ENCODE measurements around the gene RSPRY1.
"Not testable (repeated sequence)": the region's sequence is repeated elsewhere in the genome, so short reads cannot be mapped to it uniquely, and the experiment has no call there.

Gene RSPRY1

DNA sequence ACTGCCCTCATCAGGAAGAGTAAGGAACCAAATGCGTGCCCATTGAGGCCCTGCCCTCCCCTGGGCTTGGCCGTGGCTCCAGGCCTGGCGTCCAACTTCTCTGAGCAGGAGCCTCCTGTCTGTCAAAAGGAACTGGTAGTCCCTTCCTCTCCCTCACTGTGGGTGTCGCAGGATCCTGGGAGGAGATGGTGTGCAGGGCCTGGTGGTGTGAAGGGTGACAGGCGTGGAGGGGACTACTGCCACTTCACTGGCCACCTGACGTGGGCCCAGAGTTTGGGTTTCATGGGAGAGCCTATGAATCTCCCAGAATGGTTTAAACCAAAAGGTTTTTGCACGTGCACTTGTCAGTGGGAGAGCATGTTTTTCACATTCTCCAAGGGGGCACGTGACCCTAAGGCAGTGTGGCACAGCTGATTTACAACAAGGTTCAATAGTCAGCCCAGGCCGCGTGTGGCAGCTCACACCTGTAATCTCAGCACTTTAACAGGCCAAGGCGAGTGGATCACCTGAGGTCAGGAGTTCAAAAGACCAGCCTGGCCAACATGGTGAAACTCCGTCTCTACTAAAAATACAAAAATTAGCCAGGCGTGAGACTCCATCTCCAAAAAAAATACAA, 71.4 kb downstream of the RSPRY1 start:
- DNase-seq, result no peak

DNA sequence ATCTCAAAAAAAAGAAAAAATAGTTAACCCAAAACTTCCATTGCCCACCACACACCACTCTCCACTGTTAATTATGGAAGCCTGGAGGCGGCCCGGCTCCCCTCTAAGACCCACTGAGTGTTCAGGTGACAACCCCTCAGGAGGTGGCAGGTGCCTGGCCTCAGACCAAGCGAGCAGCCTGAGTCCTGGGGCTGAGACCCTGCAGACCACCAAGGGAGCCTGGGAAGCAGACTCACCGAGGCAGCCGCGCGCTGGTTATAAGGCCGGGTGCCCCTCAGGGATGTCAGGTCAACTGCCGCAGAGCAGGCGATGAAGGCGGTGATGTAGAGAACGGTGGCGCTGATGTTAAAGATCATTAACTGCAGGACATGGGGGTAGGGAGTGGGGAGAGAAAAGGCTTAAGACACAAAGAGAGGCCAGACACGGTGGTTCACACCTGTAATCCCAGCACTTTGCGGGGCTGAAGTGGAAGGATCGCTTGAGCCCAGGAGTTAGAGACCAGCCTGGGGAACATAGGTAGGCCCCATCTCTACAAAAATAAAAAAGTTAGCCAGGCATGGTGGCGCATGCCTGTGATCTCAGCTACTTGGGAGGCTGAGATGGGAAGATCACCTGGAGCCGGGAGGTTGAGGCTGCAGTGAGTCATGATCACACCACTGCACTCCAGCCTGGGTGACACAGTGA, 72.2 kb downstream of the RSPRY1 start:
- no peak for DNase-seq

DNA sequence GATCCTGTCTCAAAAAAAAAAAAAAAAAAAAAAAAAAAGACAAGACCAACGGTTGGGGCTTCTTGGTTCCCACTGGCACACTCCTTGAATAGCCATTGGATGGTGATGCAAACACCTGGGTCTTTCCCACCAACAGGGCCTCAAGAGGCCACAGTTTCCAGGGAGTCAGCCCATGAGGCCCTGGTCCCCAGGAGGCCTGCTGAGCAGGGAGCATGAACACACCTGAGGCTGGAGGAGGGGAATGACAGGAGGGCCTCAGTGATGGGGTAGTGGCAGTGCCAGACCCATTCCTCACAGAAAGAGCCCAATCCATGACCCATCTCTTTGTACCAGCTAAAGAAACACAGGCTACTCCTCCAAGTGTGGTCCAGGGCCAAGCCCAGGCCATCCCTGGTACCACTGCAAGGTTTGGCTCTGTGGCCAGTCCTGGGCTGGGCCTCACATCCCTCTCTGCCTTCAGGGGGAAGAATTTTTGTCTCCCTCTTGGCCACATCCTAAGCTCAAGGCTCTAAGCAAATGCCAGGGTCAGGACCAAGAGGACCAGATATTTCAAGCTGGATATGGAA, 72.9 kb downstream of the RSPRY1 start:
- no peak for DNase-seq

DNA sequence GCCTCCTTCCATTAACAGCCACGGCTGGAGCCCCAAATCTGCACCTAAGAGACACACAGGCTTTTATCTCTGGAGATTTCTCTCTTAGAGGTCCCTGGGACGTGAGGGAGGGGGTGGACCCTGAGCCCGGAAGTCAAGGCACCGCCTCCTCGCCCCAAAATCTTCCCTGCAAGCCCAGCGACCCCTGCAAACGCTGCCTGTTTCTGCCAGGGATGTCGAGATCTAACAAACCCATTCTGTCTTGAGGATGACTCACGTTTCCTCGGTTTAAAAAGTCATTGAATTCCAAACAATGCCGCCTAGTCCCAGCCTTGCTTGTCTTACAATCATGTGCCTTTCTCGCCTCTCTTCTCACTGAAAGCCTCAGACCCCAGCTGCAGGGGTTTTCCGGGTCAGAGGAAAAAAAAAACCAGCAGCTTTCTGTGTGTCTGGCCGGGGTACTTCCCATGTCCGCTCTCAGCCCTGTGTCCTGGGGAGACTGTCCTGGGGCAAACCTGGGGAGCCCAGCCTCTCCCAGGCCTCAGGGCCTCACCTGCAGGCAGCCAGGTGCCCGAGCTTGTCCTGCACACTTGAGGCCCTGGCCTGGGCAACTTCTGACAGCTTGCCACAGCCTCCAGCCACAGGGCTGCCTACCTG, 74.3 kb downstream of the RSPRY1 start:
- DNase-seq, result no peak

DNA sequence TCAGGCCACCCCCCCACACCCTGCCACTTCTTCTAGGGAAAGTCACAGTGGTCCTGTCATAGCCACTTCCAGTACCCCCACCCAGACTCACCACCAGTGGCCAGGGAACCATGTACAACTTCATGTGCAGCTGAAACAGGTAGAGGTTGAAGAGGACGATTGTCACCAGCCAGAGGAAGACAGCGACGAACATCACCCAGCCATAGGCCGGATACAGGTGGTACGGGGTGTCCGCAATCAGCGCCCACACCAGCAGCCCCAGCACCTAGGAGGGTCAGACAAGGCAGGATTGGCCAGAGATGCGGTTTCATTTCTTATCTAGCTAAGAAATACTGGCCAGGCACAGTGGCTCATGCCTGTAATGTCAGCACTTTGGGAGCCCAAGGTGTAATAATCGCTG, 75.7 kb downstream of the RSPRY1 start:
- no peak for DNase-seq

DNA sequence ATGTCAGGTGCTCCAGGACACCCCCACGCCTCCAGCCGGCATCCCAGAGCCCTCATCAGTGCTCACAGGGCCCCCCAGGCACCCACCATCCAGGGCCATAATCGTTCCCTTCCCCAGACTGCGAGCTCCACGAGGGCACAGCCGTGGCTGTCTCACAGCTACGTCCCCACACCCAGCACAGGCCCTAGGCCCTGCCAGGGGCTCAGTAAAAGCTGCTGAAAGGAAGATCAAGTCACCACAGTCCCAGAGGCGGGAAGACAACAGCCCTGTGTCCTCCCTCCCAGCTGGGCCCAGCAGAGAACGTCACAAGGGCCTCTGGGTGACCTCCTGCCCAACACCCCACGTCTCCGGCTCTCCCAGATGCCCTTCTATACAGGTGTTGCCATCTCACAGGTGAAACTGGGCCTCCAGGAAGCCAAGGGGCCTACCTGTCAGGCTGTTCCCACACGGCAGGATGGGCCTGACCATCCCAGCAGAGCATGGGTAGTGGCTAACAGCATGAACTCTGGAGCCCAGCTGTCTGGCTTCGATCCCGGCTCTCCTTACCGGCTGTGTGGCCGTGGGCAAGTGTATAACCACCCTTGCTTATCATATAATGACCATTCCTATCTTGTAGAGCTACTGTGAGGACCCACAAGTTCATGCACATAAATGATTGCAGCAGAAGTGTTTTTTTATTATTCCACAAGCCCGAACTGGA, 76.9 kb downstream of the RSPRY1 start:
- no peak for DNase-seq

DNA sequence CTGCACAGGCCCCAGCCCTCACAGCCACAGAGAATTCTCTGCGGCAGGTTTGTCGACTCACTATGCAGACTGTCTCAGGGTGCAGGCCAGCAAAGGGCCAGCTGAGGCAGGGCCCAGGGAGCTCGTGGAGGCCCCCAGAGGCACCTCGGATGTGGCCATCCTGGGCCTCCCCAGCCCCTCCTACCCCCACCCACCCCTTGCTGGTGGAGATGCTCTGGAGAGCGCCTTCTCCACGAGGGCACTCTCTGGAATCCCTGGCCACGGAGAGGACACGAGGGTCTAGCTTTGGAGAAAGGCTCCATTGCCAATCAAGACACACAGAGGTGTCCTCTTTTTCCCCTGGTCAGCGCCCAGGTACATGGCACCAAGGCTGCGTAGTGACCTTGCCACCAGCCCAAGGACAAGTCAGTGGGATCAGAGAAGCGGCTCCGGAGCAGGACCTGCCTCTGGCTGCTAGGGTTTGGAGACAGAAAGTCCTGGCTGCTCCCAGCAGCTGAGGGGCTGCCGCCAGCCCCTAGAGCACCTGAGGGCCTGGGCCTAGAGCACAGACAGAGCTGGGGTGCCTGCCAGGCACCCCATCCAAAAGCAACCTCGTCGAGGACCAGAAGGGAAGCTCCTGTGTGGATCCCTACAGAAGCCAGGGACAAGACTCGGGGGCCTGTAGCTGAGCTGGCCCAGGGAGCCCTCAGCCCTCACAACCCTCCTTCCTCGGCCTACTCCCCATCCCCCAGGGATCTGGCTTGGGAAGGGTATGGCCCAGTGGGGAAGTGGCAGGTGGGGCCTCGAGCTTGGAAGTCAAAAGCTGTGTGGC, 77.6 kb downstream of the RSPRY1 start:
- no peak for DNase-seq

DNA sequence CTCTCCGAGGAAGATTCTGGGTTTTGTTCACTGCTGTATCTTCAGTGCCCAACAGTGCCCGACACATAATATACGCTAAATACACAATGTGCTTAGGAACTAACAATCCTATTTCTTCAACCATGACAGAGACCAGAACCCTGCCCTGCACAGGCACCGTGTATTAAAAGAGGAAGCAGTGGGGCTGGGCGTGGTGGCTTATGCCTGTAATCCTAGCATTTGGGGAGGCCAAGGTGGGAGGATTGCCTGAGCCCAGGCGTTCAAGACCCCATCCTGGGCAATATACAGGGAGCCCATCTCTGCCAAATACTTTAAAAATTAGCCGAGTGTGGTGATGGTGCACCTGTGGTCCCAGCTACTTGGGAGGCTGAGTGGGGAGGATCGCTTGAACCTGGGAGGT, 78.3 kb downstream of the RSPRY1 start:
- no peak for DNase-seq

DNA sequence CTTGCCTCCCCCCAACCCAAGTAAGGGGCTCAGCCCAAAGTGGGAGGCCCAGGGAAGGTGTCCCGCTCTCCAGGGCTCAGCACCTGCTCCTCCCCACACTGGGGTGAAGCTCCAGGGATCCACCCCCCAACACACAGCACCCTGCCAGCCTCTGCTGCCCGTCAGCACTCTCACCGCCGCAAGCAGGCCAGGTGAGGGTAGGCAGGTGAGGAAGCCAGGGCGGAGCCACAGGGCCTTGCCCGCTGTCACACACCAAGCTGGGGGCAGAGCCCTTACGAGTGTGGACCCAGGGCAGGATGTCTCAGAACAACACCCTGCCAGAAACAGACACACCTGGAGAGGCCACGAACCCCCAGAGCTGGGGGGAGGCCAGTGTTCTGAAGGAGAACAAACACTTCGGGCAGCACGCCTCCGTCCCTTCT, 78.8 kb downstream of the RSPRY1 start:
- no peak for DNase-seq

DNA sequence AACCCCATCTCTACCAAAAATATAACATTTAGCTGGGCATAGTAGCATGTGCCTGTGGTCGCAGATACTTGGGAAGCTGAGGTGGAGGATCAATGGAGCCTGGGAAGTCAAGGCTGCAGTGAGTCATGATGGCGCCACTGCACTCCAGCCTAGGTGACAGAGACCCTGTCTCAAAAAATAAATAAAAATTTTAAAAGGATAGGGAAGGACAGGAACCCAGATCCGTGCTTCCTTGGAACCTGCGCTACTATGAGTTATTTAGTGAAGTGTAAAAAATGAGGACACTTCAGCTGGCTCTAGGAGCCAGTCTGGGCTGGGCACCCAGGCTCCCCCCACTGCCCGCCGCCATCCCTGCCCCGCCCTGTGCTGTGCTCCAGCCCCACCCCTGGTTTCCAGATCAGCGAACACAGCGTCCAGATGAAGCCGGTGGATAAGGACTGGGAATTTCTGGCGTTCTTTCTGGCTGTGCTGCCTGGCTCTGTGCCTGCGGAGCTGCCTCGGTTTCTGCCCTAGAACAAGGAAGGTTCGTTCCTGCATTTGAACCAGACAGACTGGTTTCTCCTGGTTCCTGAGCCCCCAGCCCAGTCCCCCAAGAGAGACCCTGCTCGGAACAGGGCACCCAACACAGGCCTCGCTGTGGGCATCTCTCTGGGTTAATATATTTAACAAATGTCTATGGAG, 79.9 kb downstream of the RSPRY1 start:
- no peak for DNase-seq

DNA sequence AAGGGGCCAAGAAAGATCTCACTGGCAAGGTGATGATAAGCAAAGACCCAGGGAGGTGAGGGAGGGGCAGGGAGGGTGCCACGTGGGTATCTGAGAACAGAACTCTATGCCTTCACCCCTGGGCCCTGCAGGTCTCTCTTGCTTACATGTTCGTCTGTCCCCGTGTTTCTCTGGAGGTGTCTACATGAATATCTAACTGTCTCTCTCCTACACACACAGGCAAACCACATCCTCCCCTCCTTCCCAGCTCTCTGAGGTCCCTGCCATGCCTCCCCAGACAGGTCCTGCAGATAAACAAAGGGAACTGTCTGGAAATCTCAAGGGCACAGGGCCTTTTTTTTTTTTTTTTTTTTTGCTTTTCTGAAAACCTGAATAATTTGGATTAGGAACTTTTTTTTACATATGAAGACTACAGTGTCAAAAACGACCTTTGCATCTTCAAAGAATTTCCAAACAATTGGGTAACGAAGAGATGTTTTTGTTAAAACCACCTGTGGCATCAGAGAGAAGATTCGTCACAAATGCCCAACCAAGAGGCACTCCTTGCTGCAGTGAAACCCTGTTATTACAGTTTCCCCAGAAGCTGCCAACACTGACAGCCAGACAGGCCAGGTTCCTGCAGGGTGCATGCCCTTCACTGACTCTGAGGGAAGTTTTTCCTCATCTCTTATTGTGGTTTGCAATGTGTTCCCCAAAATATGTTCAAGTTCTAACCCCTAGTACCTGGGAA, 80.6 kb downstream of the RSPRY1 start:
- DNase-seq, result no peak

DNA sequence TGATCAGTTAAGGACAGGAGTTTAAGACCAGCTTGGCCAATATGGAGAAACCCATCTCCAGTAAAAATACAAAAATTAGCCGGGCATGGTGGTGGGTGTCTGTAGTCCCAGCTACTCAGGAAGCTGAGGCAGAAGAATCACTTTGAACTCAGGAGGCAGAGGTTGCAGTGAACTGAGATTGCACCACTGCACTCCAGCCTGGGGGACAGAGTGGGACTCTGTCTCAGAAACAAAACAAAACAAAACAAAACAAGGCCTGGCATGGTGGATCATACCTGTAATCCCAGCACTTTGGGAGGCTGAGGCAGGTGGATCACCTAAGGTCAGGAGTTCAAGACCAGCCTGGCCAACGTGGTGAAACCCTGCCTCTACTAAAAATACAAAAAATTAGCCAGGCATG, 81.2 kb downstream of the RSPRY1 start:
- not testable (repeated sequence) for DNase-seq

DNA sequence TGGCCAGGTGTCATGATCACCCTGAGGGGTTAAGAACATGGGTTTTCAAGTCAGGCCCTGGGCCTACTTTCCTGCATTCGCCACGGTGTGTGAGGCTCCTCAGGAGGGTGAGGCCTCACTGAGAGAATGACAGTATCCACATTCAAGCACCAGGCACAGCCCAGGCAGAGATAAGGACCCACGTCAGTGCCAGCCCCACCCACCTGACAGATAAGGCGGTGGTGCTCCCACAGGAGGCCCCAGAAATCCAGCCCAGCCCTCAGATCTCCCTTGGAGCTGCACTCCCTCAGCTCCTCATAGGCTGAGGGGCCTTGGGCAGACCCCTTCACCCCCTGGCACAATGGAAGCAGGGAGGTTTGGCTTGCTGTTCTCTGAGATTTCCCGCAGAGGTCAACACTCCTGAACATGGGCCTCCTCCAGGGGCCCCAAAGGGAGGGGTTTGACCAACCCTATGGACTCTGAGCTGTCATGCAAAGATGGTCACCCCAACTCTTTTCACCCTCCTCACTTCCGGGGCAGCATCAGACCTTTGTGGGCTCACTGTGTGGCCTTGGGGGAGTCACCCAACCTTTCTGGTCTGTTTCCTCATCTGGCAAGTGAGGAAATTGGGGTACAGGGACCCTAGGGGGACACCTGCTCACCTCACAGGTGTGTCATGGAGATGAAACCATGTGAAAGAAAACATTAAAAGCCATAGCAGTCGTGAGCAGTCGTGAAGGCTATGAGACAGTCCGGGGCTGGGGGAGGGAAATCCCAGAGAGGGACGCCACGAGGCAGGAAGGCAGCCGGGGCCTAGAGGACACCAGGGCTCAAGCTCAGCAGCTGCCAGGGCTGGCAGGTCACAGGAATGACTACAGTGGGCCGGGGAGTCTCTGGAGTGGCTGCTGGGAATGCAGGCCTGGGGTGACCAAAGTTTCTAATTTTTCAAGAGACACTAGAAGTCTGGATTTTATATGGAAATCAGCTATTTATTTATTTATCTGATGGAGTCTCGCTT, 83.0 kb downstream of the RSPRY1 start:
- no peak for DNase-seq

DNA sequence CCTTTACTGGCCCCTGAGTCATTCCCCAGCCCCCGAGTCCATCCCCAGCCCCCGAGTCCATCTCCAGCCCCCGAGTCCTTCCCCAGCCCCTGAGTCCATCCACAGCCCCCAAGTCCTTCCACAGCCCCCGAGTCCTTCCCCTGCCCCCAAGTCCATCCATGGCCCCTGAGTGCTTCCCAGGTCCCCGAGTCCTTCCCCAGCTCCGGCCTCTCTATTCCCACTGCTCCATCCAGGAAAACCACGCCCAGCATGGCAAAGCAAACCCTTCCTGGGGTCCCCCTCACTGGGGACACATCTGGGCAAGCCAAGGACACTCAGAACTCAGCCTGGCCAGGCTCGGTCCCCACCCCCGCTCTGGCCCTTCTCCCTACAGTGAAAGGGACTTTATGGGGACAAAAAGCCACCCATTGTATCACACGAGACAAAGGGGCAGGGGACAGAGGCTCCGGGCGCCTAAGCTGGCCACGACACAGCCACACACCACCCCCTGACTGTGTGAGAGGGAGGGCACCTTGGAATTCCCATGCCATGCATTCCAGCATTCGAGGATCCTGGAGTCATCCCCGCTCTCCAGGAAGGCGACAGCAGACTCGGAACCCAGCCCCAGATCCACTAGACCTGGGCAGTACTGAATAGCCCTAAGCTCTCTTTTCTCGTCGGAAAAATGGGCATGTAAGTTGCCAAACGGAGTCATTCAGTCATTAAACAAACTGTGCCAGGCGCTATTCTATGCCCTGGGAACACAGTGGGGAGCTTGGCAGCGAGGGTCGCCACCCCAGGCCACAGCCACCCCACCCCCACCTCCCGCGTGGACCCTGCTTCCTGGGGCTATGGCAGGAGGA, 84.3 kb downstream of the RSPRY1 start:
- DNase-seq, result no peak

DNA sequence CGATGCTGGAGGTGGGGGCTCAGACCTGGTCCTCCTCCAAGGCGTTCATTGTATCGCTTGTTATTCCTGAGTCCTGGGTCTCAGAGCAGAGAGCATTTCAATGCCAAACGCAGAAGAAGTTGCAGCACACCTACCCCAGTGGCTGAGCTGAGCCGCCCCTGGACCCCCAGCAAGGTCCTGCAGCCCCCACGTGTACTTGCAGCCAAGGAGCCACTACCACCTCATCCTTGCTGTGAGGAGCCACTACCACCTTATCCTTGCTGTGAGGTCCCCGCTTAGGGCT, 84.9 kb downstream of the RSPRY1 start:
- DNase-seq, result no peak

DNA sequence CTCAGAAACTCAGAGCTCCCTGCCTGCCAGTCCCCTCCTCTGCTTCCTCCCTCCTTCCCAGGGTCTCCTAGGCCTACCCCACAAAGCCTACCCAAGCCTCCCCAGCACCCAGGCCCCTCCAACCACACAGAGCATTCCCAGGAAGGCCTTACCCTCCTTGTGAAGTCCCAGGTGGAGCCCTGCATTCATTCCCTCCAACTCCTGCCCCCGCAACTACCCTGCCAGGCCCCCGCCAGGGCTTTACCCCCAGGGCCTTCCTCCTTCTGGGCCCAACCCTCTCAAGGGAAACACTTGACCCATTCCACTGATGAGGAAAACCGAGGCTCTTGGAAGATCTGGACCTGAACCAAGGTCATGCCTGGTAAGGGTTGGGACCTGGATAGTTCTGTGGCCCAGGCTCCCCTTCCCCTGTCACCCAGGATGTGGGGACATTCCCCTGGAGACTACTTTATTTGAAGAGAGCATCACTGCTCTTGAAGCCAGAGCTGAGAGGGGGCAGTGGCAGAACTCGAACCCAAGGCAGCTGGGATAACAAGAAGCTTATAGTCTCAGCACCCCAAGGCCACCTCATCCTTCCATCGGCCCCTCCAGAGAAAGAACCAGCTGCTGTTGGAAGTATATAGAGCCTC, 85.9 kb downstream of the RSPRY1 start:
- DNase-seq, result no peak

DNA sequence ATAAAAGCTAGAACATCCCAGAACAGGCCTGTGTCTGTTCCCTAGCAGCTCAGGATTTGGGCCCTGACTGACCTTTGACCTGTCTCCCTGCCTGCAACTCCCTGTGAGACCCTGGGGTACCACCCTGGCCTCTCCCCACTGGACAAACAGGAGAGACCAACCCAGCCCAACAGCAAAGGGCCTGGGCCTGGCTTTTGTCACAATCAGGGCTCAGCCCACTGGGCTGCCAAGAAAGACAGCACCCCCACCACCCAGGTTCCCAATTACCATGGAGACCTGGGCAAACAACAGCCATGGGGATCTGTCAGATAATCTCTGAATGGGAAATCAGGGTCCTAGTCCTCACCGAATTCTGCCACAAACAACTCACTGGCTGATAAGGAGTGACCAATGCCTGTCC, 87.2 kb downstream of the RSPRY1 start:
- no peak for DNase-seq

DNA sequence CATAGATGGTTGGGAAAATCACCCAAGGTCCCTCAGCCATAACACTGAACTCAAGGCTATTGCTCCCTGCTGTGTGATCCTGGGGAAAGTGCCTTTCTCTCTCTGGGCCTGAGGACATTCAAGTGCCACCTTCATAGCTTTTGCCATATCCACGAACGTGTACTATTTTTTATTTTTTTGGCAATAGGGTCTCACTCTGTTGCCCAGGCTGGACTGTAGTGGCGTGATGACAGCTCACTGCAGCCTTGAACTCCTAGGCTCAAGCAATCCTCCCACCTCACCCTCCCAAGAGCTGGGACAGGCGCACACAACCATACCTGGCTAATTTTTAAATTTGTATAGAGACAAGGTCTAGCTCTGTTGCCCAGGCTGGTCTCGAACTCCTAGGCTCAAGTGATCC, 87.7 kb downstream of the RSPRY1 start:
- DNase-seq, result no peak

DNA sequence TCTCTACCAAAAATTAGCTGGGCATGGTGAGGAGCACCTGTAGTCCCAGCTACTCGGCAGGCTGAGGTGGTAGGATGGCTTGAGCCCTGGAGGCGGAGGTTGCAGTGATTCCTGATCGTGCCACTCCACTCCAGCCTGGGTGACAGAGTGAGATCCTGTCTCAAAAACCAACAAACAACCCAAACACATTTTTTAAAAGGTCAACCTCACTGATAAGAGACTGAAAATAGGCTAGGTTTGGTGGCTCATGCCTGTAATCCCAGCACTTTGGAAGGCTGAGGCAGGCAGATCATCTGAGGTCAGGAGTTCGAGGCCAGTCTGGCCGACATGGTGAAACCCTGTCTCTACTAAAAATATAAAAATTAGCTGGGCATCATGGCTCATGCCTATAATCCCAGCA, 89.8 kb downstream of the RSPRY1 start:
- DNase-seq, result not testable (repeated sequence)
